ENCODE measurements around the gene B3GALT5.
"Not testable (repeated sequence)": the region's sequence is repeated elsewhere in the genome, so short reads cannot be mapped to it uniquely, and the experiment has no call there.

B3GALT5 gene, protein sequence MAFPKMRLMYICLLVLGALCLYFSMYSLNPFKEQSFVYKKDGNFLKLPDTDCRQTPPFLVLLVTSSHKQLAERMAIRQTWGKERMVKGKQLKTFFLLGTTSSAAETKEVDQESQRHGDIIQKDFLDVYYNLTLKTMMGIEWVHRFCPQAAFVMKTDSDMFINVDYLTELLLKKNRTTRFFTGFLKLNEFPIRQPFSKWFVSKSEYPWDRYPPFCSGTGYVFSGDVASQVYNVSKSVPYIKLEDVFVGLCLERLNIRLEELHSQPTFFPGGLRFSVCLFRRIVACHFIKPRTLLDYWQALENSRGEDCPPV

DNA sequence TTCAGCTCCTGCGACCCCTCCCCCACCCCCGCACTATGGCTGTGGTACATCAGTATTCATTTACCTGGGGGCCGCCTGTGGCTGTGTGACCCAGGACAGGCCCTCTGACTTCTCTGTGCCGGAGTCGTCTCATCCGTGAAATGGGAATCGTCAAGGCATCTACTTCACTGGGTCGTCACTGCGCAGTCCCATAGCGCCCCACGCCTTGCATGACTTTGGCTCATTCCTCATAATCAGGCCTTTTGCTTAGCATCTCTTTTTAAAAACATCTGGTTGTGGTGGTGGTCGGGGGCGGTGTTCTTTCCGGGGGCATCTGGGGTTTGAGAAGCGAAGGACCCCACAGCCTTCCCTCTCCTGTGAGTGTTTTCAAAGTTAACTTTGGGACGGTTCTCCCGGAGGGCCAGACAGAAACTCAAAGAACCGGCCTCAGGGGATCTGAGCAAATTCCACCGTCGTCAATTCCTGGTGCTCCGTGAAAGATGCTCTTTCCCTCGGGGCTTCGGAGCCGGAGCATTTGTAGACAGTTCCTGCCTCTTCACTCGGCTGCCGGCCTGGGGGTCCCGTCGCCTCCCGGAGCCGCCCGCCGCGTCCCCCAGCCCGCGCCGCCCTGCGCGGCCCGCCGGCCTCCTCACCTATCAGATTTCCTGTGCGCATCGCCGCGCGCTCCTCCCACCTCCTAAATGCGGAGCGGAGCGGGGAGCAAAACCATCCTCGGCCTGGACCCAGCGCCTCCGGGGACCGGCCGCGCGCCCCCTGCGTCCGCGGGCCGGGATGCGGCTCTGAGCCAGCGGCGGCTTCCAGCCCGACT, at the start of gene B3GALT5:
TSS of gene B3GALT5 (plus strand) at position 708 of the 808 bp plus-strand sequence. CDS start 47,620 bp downstream, outside the sequence.
- no peak within 1 kb of the TSS; the same call in 1 of the 2 replicates for H3K4me3 ChIP-seq (ENCODE audit: low read length)
- TF ChIP-seq ZNF274 (IDR thresholded peaks at IDR 0.05; ENCODE audit: low read depth, low read length), result no peak

- H3K4me3 ChIP-seq (ENCODE audit: low read length), result no peak overlapping the region
- TF ChIP-seq ZNF274 (IDR thresholded peaks at IDR 0.05; ENCODE audit: low read depth, low read length), result no peak
Observed at GRCh38 chr21:39564200-39564599, 48.5 kb upstream of the B3GALT5 start.

DNA sequence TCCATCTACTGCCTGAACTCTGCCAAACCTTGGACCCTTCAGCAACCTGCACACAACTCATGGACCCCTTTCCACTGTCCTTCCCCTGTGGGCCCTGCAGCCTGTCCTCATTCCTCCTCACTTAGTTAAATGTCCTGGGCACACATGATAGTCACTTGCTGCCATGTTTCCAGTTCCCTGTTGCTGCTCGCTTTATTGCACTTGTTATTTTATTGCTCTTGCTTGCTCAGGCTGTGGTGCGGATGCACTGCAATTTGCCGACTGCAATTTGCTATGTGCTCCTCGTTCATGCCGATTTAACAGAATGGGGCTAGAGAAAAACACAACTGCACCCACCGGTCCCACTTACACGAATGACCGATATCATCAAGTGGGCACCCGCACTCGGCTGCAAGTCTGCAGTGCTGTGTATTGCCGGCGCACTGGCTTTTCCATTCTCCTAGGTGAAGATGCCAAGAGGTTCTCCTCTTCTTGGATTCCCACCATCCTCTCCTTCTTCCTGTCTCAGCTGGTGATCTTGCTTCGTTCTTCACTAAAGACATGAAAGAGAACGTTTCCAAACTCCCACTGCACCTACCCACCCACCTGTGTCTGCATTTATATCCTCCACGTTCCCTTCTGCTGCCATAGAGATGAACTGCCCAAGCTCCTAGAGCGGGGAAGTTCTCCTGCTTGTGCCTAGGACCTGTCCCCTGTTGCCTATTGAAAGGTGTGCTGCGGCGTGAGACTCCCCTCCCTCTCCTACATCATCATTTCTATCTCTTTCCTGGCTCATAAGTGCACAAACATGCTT, 45.4 kb upstream of the B3GALT5 start:
- TF ChIP-seq ZNF274 (IDR thresholded peaks at IDR 0.05; ENCODE audit: low read depth, low read length), result no peak
- no peak overlapping the region for H3K4me3 ChIP-seq (ENCODE audit: low read length)

DNA sequence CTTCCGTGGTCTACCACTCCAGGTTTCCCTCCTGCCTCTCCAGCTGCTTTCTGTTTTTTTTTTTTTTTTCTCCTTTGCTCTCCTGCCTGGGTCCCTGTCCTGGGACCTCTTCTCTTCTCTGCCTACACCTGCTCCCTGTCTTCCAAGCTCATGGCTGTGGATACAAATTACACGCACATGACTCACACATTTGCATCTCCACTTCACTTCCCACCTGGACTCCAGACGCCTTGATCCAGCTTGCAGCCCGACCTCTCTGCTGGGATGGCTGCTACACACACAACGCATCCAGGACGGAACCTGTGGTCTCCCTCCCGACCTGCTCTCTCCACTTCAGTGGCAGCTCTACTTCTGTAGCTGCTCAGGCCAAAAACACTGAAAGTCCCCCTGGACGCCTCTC, 44.4 kb upstream of the B3GALT5 start:
- TF ChIP-seq ZNF274 (IDR thresholded peaks at IDR 0.05; ENCODE audit: low read depth, low read length), result no peak
- no peak overlapping the region for H3K4me3 ChIP-seq (ENCODE audit: low read length)

GRCh38 chr21:39575775-39576174, 37.0 kb upstream of the B3GALT5 start:
- no peak for TF ChIP-seq ZNF274 (IDR thresholded peaks at IDR 0.05; ENCODE audit: low read depth, low read length)
- H3K4me3 ChIP-seq (ENCODE audit: low read length), result no peak overlapping the region

- no peak for TF ChIP-seq ZNF274 (IDR thresholded peaks at IDR 0.05; ENCODE audit: low read depth, low read length)
- H3K4me3 ChIP-seq (ENCODE audit: low read length), result no peak overlapping the region
Observed at GRCh38 chr21:39576518-39577128, 36.1 kb upstream of the B3GALT5 start.

GRCh38 chr21:39579734-39580332, 32.9 kb upstream of the B3GALT5 start:
- no peak overlapping the region for H3K4me3 ChIP-seq (ENCODE audit: low read length)
- TF ChIP-seq ZNF274 (IDR thresholded peaks at IDR 0.05; ENCODE audit: low read depth, low read length), result no peak

DNA sequence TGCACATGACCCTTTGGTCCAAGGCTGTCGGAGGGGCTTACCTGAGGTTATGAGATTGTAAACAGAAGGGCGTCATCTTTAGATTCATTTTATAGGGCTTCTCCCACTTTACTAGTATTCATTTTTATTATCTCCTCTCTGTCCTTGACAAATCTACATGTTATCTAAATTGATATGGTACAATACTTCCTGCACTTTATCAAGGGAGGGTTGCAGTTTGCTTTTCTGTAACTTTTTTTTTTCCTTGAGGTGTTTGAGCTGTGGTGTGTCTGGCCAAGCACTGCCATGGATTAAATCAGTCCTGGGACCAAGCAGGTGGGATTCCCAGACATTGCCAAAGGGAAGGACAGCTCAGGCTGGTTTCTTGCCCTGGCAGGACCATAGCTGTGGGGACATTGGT, 32.0 kb upstream of the B3GALT5 start:
- no peak for TF ChIP-seq ZNF274 (IDR thresholded peaks at IDR 0.05; ENCODE audit: low read depth, low read length)
- H3K4me3 ChIP-seq (ENCODE audit: low read length), result no peak overlapping the region

GRCh38 chr21:39581414-39581813, 31.3 kb upstream of the B3GALT5 start:
- no peak overlapping the region for H3K4me3 ChIP-seq (ENCODE audit: low read length)
- TF ChIP-seq ZNF274 (IDR thresholded peaks at IDR 0.05; ENCODE audit: low read depth, low read length), result no peak

DNA sequence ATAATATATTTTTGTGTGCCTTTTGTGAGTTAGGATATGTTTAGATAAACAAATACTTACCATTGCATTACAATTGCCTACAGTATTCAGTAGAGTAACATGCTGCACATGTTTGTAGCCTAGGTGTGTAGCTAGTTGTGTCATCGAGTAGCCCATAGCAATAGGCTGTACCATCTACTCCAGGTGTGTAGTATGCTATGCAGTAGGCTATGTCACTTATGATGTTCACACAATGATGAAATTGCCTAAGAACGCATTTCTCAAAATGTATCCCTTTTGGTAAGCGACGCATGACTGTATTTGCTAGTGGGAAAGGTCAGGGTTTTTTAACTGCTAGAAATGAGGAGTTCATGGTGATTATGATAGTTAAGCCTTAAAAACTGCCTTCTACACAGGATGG, 30.0 kb upstream of the B3GALT5 start:
- H3K4me3 ChIP-seq (ENCODE audit: low read length), result no peak overlapping the region
- no peak for TF ChIP-seq ZNF274 (IDR thresholded peaks at IDR 0.05; ENCODE audit: low read depth, low read length)

GRCh38 chr21:39583586-39583985, 29.2 kb upstream of the B3GALT5 start:
- H3K4me3 ChIP-seq (ENCODE audit: low read length), result not testable (repeated sequence)

DNA sequence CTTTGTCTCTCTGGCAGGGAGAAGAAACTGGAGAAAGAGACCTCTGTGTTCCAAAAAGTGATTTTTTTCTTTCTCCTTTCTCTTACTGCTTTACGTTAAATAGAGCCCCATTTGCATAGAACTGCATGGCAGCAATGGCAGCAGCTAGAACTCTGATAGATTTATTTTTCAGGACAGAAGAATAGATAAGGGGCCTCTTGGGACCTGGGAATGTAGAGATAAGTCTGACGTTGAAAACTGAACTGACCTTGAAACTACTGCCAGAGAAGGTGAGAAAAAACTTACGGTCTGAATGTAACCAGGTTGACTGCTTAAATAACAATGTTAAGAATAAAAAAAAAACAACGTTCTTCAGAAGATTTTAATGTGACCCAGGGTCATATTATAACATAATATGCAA, 25.4 kb upstream of the B3GALT5 start:
- no peak for TF ChIP-seq ZNF274 (IDR thresholded peaks at IDR 0.05; ENCODE audit: low read depth, low read length)
- H3K4me3 ChIP-seq (ENCODE audit: low read length), result no peak overlapping the region

GRCh38 chr21:39588884-39589283, 23.9 kb upstream of the B3GALT5 start:
- H3K4me3 ChIP-seq (ENCODE audit: low read length), result no peak overlapping the region
- no peak for TF ChIP-seq ZNF274 (IDR thresholded peaks at IDR 0.05; ENCODE audit: low read depth, low read length)

DNA sequence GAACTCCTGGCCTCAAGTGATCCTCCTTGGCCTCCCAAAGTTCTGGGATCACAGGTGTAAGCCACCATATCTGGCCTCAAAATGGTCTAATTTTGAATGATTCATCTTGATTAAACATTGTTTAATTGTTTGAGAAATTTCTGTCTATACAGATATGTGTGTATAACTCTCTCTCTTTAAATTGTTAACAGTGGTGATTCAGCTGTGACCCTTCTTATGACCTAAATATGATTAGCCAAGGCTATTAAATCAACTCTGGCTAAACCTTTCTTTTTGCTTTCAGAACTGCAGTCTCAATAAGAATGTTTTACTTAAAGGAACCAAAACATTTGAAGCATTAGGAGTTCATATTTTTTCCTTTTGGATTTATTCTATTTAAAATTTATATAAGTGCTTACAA, 19.2 kb upstream of the B3GALT5 start:
- TF ChIP-seq ZNF274 (IDR thresholded peaks at IDR 0.05; ENCODE audit: low read depth, low read length), result no peak
- H3K4me3 ChIP-seq (ENCODE audit: low read length), result no peak overlapping the region

Measured in GM08714 (cell line).